T-helper 1 cell treated with Interleukin-12 subunit alpha and Interleukin-12 subunit beta and Interleukin-4 antibody, amounts not matched to agents 30 μg/mL and 1 μg/mL, for 36 hours (primary cell): Measurements from ENCODE around the gene ADCY2.

ENCODE experiments used
- H3K27ac Mint-ChIP-seq: one replicate; pipeline ENCODE4 v1.8.0; 2021; ENCODE audit warnings: mild to moderate bottlenecking, mixed read lengths
- H3K27me3 Mint-ChIP-seq: one replicate; pipeline ENCODE4 v1.8.0; 2021; ENCODE audit warnings: low read depth, mixed read lengths
- H3K36me3 Mint-ChIP-seq: one replicate; pipeline ENCODE4 v1.8.0; 2021; ENCODE audit warnings: low read depth, mixed read lengths
- H3K4me1 Mint-ChIP-seq: one replicate; pipeline ENCODE4 v1.8.0; 2021; ENCODE audit warnings: low read depth, mixed read lengths
- H3K4me3 Mint-ChIP-seq: one replicate; pipeline ENCODE4 v1.8.0; 2021; ENCODE audit warnings: mild to moderate bottlenecking, moderate library complexity, mixed read lengths
- H3K9me3 Mint-ChIP-seq: one replicate; pipeline ENCODE4 v1.8.0; 2021; ENCODE audit warnings: mixed read lengths

ADCY2 gene

DNA sequence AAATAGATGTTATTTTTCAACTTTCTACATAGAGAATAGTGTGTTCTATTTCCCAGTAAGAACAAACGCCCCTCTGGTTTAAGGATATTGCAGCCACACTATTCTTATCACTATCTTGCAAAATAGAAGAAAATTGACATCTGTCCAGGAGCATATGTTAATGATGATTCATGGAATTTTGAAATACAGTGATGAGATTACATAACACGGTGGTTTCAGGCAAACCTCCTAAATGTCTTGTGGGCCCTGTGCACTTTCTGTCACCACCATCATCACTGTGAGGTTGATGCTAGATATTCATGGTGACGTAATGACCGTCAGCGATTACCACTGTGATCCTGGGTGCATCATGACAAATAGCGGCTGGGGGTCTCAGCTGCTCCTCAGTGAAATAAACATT, 406.9 kb downstream of the ADCY2 start:
- no peaks in the 10 kb centered on the region for H3K36me3 Mint-ChIP-seq
- no peaks in the 10 kb centered on the region for H3K4me1 Mint-ChIP-seq
- no peak overlapping the region for H3K27ac Mint-ChIP-seq
- H3K27me3 Mint-ChIP-seq = no peaks in the 10 kb centered on the region
- no peaks in the 10 kb centered on the region for H3K9me3 Mint-ChIP-seq
- H3K4me3 Mint-ChIP-seq = no peak overlapping the region

DNA sequence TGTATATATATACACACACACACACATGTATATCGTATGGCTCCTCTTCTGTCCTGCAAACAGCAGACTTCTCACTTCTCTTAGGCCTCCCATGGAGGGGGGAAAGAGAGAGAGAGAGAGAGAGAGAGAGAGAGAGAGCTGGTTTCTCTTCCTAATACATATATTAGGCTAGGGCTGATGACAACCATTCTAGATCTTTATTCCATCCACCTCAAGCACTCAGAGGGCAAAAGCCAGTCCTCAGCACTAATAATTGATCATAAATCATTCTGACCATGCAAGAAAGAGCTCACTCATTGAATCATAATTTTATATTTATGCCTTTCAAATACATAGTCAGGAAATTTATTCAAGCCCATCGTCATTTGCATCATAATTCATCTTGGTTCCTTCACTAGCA, 408.0 kb downstream of the ADCY2 start:
- no peaks in the 10 kb centered on the region for H3K4me1 Mint-ChIP-seq
- no peaks in the 10 kb centered on the region for H3K36me3 Mint-ChIP-seq
- no peak overlapping the region for H3K27ac Mint-ChIP-seq
- no peaks in the 10 kb centered on the region for H3K27me3 Mint-ChIP-seq
- no peak overlapping the region for H3K4me3 Mint-ChIP-seq
- no peaks in the 10 kb centered on the region for H3K9me3 Mint-ChIP-seq

DNA sequence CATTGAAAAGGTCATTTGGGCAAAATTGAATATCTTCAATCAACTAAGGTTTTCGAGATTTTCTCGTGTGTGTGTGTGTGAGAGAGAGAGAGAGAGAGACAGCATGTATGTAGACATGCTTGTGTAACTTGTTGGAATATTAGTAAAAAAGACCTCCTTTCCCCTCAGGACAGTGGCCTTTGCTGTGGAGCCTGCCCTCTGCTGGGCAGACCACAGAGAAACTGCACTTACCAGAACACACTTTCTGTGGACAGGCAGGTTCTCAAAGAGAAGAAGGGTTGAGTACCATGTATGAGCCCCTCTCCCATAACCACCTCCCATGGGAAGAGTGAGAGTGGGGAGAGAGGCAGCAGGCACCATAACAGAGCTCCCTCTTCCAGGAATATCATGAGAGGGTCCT, 409.4 kb downstream of the ADCY2 start:
- H3K27ac Mint-ChIP-seq = no peak overlapping the region

DNA sequence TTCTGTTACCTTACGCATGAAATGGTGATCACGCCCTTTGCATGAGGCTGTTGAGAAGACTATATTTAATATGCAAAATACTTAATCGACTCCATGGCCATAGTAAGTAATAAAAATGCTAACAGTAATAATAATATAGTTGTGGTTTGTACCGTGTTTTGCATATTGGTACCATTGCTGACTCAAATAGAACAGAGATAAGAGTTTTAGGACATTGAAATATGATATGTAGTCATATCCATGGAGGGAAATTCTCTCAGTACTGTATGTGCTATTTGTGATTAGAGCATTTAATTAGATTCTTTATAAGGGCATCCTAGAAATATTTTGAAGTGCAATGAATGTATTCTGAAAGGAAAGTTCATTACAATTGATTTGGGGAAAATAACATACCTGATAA, 413.1 kb downstream of the ADCY2 start:
- Mint-ChIP-seq H3K27ac (no peak overlapping the region), H3K9me3 (no peaks in the 10 kb centered on the region), H3K36me3 (no peaks in the 10 kb centered on the region), H3K4me1 (no peaks in the 10 kb centered on the region), H3K4me3 (no peak overlapping the region), H3K27me3 (peaks cover 9% of the 10 kb centered on the region)

More for the DNA sequence above, 409.4 kb downstream of the ADCY2 start:
- Mint-ChIP-seq H3K4me1 (no peaks in the 10 kb centered on the region), H3K36me3 (no peaks in the 10 kb centered on the region), H3K27me3 (peaks cover 4% of the 10 kb centered on the region), H3K4me3 (no peak overlapping the region), H3K9me3 (no peaks in the 10 kb centered on the region)

- Mint-ChIP-seq H3K27ac (no peak overlapping the region), H3K4me3 (no peak overlapping the region), H3K27me3 (peaks cover 9% of the 10 kb centered on the region), H3K36me3 (no peaks in the 10 kb centered on the region), H3K4me1 (peaks cover 2% of the 10 kb centered on the region), H3K9me3 (no peaks in the 10 kb centered on the region)
These were observed 415.8 kb downstream of the ADCY2 start for GRCh38 chr5:7811715-7812114.

DNA sequence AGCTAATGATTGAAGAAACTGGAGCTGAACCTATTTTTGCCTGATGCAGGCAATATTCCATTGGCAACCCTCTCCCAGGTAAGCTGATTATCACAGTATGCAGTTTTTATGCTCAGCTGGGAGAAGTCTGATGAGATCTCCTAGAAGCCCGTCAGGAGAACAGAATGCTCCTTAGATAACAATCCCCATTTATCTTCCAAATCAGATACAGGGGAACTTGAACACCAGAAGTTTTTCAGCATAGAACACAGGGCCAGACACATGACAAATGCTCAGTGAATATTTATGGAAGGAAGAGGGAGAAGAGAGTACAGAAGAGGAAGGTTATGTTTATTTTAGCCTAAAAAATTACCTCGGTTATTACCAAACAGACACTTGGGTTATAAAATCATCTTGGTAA, 417.1 kb downstream of the ADCY2 start:
- H3K27me3 Mint-ChIP-seq = peaks cover 9% of the 10 kb centered on the region
- H3K36me3 Mint-ChIP-seq = no peaks in the 10 kb centered on the region
- peaks cover 2% of the 10 kb centered on the region for H3K4me1 Mint-ChIP-seq
- no peak overlapping the region for H3K27ac Mint-ChIP-seq
- H3K4me3 Mint-ChIP-seq = no peak overlapping the region
- no peaks in the 10 kb centered on the region for H3K9me3 Mint-ChIP-seq

DNA sequence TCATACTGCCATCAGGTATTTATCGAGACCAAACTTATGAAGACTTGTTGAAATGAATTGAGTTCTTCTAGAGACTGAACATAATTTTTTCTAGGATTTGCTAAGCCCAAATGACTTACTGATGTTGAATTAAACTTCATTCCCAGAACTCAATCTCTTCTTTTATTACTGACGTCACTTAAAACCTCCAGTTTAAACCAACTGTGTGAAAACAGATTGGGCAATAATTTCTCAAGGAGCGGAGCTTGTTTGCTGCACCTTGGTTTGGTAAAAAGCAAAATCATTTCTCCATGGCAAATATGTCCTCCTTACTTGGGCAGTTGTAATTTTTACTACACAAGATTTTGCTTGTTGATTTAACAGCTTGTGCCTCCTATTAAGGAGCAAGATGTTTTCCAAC, 417.6 kb downstream of the ADCY2 start:
- Mint-ChIP-seq H3K27me3 (peaks cover 9% of the 10 kb centered on the region), H3K4me1 (peaks cover 2% of the 10 kb centered on the region), H3K4me3 (no peak overlapping the region), H3K9me3 (no peaks in the 10 kb centered on the region), H3K27ac (no peak overlapping the region), H3K36me3 (no peaks in the 10 kb centered on the region)

DNA sequence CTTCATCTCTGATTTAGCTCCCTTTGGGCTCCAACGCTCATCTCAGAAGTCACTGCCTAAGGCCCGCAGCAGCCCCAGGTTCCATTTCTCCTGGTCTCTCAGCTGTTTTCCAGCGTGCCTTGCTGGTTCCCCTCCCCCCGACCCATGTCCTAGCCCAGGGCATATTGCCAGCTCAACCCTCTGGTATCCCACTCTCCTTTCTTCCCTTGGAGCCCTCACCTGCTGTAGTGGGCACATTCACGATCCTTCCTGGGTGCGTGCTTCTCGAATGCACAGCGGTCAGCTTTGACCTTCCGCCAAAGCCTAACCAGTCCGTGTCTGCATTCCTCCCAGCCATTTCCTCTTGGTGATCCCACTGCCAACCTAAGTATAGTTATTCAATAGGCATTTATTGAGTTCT, 418.9 kb downstream of the ADCY2 start:
- peaks cover 9% of the 10 kb centered on the region for H3K27me3 Mint-ChIP-seq
- H3K9me3 Mint-ChIP-seq = no peaks in the 10 kb centered on the region
- H3K36me3 Mint-ChIP-seq = no peaks in the 10 kb centered on the region
- H3K4me1 Mint-ChIP-seq = peaks cover 2% of the 10 kb centered on the region
- no peak overlapping the region for H3K27ac Mint-ChIP-seq
- H3K4me3 Mint-ChIP-seq = no peak overlapping the region

GRCh38 chr5:7815892-7816534, 420.1 kb downstream of the ADCY2 start:
- no peaks in the 10 kb centered on the region for H3K36me3 Mint-ChIP-seq
- H3K27ac Mint-ChIP-seq = no peak overlapping the region
- no peak overlapping the region for H3K4me3 Mint-ChIP-seq
- no peaks in the 10 kb centered on the region for H3K9me3 Mint-ChIP-seq
- no peaks in the 10 kb centered on the region for H3K27me3 Mint-ChIP-seq
- peaks cover 2% of the 10 kb centered on the region for H3K4me1 Mint-ChIP-seq

GRCh38 chr5:7816535-7816901, 420.6 kb downstream of the ADCY2 start:
- Mint-ChIP-seq H3K4me3 (no peak overlapping the region), H3K9me3 (no peaks in the 10 kb centered on the region), H3K36me3 (no peaks in the 10 kb centered on the region), H3K27me3 (peaks cover 1% of the 10 kb centered on the region), H3K27ac (no peak overlapping the region), H3K4me1 (peaks cover 2% of the 10 kb centered on the region)

- Mint-ChIP-seq H3K27ac (no peak overlapping the region), H3K4me1 (no peaks in the 10 kb centered on the region), H3K9me3 (no peaks in the 10 kb centered on the region), H3K27me3 (peaks cover 4% of the 10 kb centered on the region), H3K36me3 (no peaks in the 10 kb centered on the region), H3K4me3 (no peak overlapping the region)
These were observed 426.5 kb downstream of the ADCY2 start for GRCh38 chr5:7822449-7822848.

- H3K27ac Mint-ChIP-seq = no peak overlapping the region
- H3K36me3 Mint-ChIP-seq = no peaks in the 10 kb centered on the region
- peaks cover 4% of the 10 kb centered on the region for H3K27me3 Mint-ChIP-seq
- H3K4me1 Mint-ChIP-seq = no peaks in the 10 kb centered on the region
- H3K9me3 Mint-ChIP-seq = no peaks in the 10 kb centered on the region
- H3K4me3 Mint-ChIP-seq = no peak overlapping the region
These were observed 427.7 kb downstream of the ADCY2 start for GRCh38 chr5:7823594-7823993.

- Mint-ChIP-seq H3K4me3 (no peak overlapping the region), H3K27ac (no peak overlapping the region), H3K9me3 (no peaks in the 10 kb centered on the region), H3K4me1 (no peaks in the 10 kb centered on the region), H3K27me3 (peaks cover 4% of the 10 kb centered on the region), H3K36me3 (no peaks in the 10 kb centered on the region)
These were observed 429.1 kb downstream of the ADCY2 start for GRCh38 chr5:7824995-7825394.

DNA sequence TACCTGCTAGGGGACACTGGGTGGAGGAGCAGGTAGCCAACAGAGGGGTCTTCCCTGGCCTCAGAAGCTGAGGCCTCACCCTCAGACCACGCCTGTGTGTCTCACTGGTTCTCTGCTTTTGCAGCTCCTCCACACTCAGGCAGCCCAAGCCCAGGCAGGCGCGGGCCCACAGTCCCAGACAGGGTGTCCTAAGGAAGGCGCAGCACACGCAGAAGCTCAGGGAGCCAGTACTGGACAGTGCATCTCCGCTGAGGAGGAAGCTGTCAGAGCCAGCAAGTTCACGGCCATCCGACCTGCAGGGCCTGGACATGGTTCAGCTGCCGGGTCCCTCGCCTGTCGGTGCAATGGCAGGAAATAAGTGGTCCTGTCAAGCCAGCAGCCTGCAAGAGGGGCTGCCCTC, 429.7 kb downstream of the ADCY2 start:
- no peaks in the 10 kb centered on the region for H3K9me3 Mint-ChIP-seq

GRCh38 chr5:7827610-7828009, 431.7 kb downstream of the ADCY2 start:
- no peaks in the 10 kb centered on the region for H3K9me3 Mint-ChIP-seq
- H3K36me3 Mint-ChIP-seq = no peaks in the 10 kb centered on the region
- H3K4me3 Mint-ChIP-seq = no peak overlapping the region
- no peaks in the 10 kb centered on the region for H3K27me3 Mint-ChIP-seq
- H3K27ac Mint-ChIP-seq = no peak overlapping the region
- no peaks in the 10 kb centered on the region for H3K4me1 Mint-ChIP-seq

More for the DNA sequence above, 429.7 kb downstream of the ADCY2 start:
- no peaks in the 10 kb centered on the region for H3K36me3 Mint-ChIP-seq
- no peak overlapping the region for H3K4me3 Mint-ChIP-seq
- peaks cover 4% of the 10 kb centered on the region for H3K27me3 Mint-ChIP-seq
- no peak overlapping the region for H3K27ac Mint-ChIP-seq
- H3K4me1 Mint-ChIP-seq = no peaks in the 10 kb centered on the region

- Mint-ChIP-seq H3K27me3 (no peaks in the 10 kb centered on the region), H3K4me1 (no peaks in the 10 kb centered on the region), H3K36me3 (no peaks in the 10 kb centered on the region), H3K4me3 (no peak overlapping the region), H3K9me3 (no peaks in the 10 kb centered on the region), H3K27ac (no peak overlapping the region)
These were observed 432.3 kb downstream of the ADCY2 start for GRCh38 chr5:7828269-7828668.
